Left renal cortex interstitium (tissue), 4 donors: Measurements from ENCODE around the gene FAM20C. TPM values are rescaled to one million over a fixed set of nuclear protein-coding genes. Genes with fewer than 3 reads are reported as not detected.
"Not testable (repeated sequence)": the region's sequence is repeated elsewhere in the genome, so short reads cannot be mapped to it uniquely, and the experiment has no call there.

Experiments
- DNase-seq, 4 donors: peaks; one replicate each; pipeline ENCODE4 v3.0.0-alpha.2; 2013; ENCODE audit warnings: low read depth in 4 of 4, low spot score in 2 of 4, missing footprints in 1 of 4
- polyA plus RNA-seq, 4 donors: library from polyadenylated mRNA; unstranded; fragments of 120-200 nt; gene quantifications; one replicate each; pipeline ENCODE4 v1.2.1, GENCODE V29; 2013; ENCODE audit not compliant: insufficient read length in 4 of 4

The FAM20C gene
- polyA plus RNA-seq, 4 donors: 66.1 to 78.6 (median 69.3) TPM

DNA sequence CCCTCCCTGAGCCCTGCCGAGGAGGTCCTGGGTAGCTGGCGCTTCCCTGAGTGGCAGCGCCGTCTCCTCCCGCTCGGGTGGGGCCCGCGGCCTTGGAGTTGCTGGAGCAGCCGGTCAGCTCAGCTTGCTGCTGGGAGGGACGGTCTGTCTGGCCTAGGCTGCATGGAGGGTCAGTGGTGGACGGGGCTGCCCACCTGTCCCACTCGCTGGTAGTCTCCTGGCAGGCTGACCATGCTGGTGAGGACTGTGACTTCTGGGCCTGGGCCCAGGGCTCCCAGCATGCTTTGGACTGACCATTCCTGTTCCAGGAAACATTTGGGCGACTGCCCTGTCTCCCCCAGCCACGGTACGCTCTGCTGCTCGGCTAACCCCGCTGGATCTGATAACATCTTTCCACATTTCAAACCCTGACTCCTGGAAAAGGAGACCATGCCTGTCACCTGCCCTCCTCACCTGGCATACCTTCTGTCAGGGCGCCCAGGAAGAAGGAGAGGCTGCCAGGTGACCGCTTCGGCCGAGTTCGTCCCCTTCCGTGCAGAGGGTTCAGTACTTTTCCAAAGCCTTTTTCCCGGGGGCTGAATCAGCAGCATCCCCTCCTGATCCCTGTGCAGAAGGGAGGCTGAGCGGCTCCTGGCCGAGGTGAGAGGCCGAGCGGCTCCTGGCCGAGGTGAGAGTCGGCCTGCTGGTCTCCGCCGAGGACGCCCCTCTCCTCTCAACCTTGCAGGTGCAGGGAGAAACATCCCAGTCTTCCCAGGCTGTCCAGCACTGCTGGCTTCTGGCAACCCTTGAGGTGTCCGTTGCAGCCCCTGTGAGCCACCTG lies 43.4 kb downstream of the FAM20C start:
- no peak for DNase-seq

DNA sequence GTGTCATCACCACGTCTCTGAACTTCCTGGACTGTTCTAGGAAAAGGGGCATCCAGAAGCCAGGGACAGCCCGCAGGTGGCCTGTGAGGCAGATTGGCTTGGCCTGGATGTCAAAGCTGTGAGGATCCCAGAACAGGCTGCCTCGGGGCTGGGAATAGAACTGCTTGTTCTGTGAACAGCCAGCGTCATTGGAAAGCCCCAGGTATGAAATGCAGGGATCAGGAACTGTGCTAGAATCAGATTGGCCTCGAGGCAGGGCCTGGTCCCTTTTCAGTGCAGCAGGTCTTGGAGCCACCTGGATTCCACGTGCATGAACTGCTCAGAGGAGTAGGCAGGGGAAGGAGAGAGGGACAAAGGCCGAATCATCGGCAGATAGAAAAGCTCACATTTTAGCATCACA lies 44.6 kb downstream of the FAM20C start:
- DNase-seq: no peak

DNA sequence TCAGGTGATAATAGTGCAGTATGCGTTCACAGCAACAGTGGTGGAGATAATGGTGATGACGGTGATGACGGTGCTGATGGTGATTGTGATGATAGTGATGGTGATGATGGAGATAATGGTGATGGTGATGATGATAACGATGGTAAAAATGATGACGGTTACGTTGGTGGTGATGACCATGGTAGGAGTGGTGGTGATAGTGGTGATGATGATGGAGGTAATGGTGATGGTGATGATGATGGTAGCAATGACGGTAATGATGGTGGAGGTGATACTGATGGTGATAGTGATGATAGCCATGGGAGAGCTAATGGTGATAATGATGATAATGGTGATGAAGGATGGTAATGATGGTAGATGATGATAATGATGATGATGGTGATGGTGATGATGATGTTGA lies 45.0 kb downstream of the FAM20C start:
- DNase-seq: no peak

GRCh38 chr7:240146-240676 lies 47.8 kb downstream of the FAM20C start:
- DNase-seq: no peak

GRCh38 chr7:240887-241421 lies 48.6 kb downstream of the FAM20C start:
- DNase-seq: no peak

- no peak for DNase-seq
Observed at GRCh38 chr7:241513-241912, 49.1 kb downstream of the FAM20C start.

DNA sequence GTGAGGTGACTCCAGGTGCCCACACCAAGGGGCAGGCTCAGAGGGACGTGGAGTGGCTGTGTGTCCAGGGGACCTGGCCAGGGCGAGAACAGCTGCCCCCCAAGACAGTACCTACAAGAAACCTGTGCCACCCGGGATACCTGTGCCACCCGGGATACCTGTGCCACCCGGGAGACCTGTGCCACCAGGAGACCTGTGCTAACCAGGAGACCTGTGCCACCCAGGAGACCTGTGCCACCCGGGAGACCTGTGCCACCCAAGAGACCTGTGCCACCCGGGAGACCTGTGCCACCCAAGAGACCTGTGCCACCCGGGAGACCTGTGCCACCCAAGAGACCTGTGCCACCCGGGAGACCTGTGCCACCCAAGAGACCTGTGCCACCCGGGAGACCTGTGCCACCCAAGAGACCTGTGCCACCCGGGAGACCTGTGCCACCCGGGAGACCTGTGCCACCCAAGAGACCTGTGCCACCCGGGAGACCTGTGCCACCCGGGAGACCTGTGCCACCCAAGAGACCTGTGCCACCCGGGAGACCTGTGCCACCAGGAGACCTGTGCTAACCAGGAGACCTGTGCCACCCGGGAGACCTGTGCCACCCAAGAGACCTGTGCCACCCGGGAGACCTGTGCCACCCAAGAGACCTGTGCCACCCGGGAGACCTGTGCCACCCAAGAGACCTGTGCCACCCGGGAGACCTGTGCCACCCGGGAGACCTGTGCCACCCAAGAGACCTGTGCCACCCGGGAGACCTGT lies 50.6 kb downstream of the FAM20C start:
- DNase-seq: not testable (repeated sequence)

- not testable (repeated sequence) for DNase-seq
Observed at GRCh38 chr7:243580-243978, 51.2 kb downstream of the FAM20C start.

DNA sequence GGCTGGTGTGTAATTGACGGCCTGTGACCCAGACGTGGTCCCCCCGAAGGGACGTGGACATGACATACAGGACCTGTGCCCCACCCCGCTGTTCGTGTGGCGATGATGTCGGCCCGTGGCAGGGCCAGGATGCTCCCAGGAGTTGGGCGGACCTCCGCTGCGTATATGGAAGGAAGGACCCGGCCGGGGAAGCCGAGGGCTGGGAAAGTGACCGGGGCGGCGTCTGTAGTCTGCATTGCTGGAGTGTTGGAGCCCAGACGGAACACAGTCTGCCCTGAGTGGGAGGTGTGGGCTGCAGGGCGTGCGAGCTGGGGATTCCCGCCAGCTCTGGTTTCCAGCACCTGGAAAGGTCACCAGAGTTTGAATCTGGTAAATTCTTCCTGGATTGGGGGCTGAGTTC lies 52.6 kb downstream of the FAM20C start:
- no peak for DNase-seq

- DNase-seq: no peak
Observed at GRCh38 chr7:245574-246295, 53.4 kb downstream of the FAM20C start.

- no peak for DNase-seq
Observed at GRCh38 chr7:246451-246850, 54.1 kb downstream of the FAM20C start.

- no peak for DNase-seq
Observed at GRCh38 chr7:247181-247580, 54.8 kb downstream of the FAM20C start.

DNA sequence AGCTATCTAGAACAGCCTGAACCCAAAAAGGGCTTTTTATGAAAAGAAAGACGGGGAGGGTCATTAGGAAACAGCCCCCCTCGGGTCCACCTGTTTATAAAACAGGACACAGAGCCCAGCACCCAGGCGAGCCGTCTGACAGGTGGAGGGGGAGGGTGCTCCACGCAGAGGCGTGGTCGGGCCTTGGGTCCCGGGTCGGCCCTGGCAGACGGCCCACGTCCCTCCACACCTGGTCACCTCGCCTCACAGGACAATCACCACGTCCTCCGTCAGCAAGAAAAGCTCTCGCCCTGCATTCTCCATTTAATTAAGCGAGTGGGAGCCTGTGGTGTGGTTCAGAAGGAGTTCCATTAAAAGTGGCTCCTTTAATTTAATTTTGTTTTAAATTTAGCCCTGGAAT lies 55.3 kb downstream of the FAM20C start:
- DNase-seq: no peak

DNA sequence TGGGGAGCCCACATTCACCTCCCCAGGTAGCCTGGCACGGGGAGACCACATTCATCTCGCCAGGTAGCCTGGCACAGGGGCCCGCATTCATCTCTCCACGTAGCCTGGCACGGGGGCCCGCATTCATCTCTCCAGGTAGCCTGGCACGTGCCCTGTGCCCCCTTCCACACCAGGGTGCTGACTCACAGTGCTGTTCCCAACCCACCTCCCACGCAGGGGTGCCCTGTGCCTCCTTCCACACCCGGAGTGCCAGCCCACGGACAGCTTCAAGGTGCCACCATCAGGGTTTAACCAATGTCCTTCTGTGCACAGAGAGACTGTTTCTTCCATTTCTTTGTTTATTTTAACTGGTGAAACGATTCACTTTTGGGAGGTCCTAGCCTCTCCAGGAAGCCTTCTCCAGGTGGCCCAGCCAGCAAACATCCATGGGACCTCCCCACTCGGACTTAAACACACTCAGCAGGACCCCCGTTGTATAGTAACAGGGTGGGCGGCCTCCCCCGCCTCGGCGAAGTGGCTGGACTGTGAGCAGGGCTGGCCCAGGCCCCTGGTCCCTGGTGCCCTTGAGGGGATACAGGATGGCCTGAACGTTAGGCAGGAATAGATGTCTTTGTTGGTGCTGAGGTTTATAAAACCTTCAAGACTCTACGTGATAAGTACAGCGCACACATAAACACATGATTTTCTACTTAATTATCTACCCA lies 56.5 kb downstream of the FAM20C start:
- DNase-seq: no peak

- no peak for DNase-seq
Observed at GRCh38 chr7:249989-250388, 57.6 kb downstream of the FAM20C start.

DNA sequence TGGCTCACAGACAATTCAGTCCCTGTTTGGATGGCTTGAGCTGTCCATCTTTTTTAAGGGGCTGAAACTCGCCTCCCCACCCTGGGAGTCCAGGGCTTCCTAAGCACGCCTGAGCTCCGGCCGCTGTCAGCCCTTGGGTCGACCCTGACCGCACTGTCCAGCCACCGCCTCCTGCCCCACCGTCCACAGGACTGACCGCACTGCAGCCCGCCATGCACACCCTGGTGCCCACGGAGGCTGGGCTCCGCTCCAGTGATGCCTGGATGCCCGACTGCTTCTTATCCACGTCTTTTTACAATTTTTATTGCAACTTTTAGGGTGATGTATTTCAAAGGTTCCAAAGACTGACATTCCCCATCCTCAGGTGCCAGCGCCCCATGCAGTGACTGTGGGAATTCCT lies 58.2 kb downstream of the FAM20C start:
- no peak for DNase-seq

- DNase-seq: no peak
Observed at GRCh38 chr7:251005-251404, 58.6 kb downstream of the FAM20C start.

DNA sequence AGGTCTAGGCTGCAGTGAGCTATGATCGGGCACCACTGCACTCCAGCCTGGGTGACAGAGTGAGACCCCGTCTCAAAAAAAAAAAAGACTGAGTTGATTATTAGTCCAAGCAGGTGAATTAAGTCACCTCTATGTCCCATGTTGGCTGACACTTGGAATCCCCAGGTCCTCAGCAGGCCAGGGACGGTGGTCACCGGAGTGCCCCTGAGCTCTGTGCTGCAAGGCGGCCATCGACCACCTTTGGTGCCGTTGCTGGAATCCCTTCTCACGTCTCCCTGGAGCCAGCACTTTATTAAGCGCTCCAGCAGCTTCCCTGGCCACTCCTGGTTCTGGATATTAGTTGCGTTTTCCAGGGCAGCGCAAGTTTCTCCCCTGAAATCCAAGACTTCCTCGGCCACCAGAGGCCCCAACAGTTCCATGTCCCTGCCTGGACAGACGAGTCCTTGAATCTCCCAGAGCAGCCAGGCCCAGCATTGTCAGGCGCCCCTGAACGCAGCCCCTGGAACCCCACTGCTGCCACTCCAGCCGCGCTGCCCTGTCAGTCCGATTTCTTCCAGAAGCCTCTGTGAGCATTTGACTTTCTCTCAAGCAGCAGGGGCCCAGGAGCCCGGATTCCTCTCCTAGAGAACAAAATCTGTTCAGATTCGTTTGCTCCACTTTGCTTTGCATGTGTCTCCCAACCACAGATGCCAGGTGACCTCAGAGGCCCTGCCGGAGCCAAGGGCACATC lies 59.2 kb downstream of the FAM20C start:
- DNase-seq: no peak

DNA sequence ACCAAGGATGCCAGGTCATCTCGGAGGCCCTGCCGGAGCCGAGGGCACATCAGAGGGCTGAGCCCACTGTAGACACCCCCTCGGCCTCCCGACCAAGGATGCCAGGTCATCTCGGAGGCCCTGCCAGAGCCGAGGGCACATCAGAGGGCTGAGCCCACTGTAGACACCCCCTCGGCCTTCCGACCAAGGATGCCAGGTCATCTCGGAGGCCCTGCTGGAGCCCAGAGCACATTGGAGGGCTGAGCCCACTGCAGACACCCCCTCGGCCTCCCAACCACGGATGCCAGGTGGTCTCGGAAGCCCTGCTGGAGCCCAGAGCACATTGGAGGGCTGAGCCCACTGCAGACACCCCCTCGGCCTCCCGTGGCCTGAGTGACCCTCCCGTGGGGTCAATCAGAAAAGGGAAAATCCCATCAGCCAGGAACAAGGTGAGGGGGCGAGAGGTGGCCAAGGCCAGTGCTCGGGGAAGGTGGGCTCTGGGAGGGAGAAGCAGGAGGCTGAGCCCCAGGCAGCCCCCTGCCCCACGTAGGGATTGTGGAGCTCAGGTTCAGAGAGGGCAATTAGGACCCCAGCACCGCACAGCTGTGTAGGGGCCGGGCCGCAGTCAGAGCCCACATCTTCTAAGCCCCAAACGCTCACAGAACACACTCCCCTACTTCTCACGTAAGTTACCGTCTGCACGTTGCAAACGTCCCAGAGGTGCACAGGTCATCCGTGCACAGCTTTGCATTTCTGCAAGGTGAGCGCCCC lies 60.0 kb downstream of the FAM20C start:
- no peak for DNase-seq
